CD4-positive, alpha-beta T cell (primary cell): Measurements from ENCODE around the gene TBX15. TPM values are rescaled to one million over a fixed set of nuclear protein-coding genes. Genes with fewer than 3 reads are reported as not detected.

Experiments
- ATAC-seq: fragments of 200-7000 bp; cut with Tn5 transposase; one replicate; pipeline ENCODE4 v1.10.0; 2022; ENCODE audit warnings: mild to moderate bottlenecking; ENCODE audit not compliant: poor library complexity
- CTCF ChIA-PET: fragments of 350-600 bp; sonication (Branson Sonifier 250); formaldehyde crosslinking; loops from one replicate; lab custom pipeline; 2021; ENCODE audit warnings: antibody characterized with exemption, inconsistent platforms; lab: Charles Lee
- POLR2A ChIA-PET: fragments of 350-600 bp; sonication (Branson Sonifier 250); formaldehyde crosslinking; loops from one replicate; lab custom pipeline; 2021; ENCODE audit warnings: antibody characterized with exemption, inconsistent platforms; lab: Charles Lee
- DNase-seq, 14 experiments: peaks; one replicate each; pipeline ENCODE4 v3.0.0-alpha.2; 2013 to 2020; ENCODE audit warnings: mixed read lengths in 2 of 14
- H3K27ac ChIP-seq, 2 donors: one replicate each; pipeline versions ENCODE4 v1.5.1 to v1.7.0; 2013; ENCODE audit warnings: low read length in 2 of 2, low read depth in 1 of 2, mild to moderate bottlenecking in 1 of 2
- H3K27me3 ChIP-seq, 2 experiments: 1 replicate in 1 of 2; 2 replicates in 1 of 2; pipeline versions ENCODE4 v1.6.1 to v1.7.0; 2013; ENCODE audit warnings: low read length in 2 of 2, control low read depth in 1 of 2, mild to moderate bottlenecking in 1 of 2, moderate library complexity in 1 of 2; ENCODE audit not compliant: insufficient read depth in 2 of 2, control insufficient read depth in 1 of 2
- H3K36me3 ChIP-seq: one replicate; pipeline ENCODE4 v1.6.1; 2013; ENCODE audit warnings: low read length, control low read depth; ENCODE audit not compliant: insufficient read depth
- H3K4me1 ChIP-seq: one replicate; pipeline ENCODE4 v1.6.1; 2013; ENCODE audit warnings: low read length, control low read depth; ENCODE audit not compliant: insufficient read depth
- H3K4me3 ChIP-seq: one replicate; pipeline ENCODE4 v1.5.1; 2013; ENCODE audit warnings: mild to moderate bottlenecking, low read length, moderate library complexity
- H3K9me3 ChIP-seq, 2 experiments: 1 replicate in 1 of 2; 2 replicates in 1 of 2; pipeline versions ENCODE4 v1.6.1 to v1.7.0; 2013; ENCODE audit warnings: low read length in 2 of 2, mild to moderate bottlenecking in 2 of 2, control low read depth in 1 of 2, moderate library complexity in 1 of 2; ENCODE audit not compliant: control insufficient read depth in 1 of 2, insufficient read depth in 1 of 2
- H3K27ac Mint-ChIP-seq: one replicate; pipeline ENCODE4 v1.8.0; 2020; ENCODE audit warnings: mixed read lengths
- H3K27me3 Mint-ChIP-seq: one replicate; pipeline ENCODE4 v1.8.0; 2021; ENCODE audit warnings: mixed read lengths
- H3K36me3 Mint-ChIP-seq: one replicate; pipeline ENCODE4 v1.8.0; 2021; ENCODE audit warnings: low read depth, mixed read lengths
- H3K4me1 Mint-ChIP-seq: one replicate; pipeline ENCODE4 v1.8.0; 2021; ENCODE audit warnings: low read depth, mixed read lengths
- H3K4me3 Mint-ChIP-seq: one replicate; pipeline ENCODE4 v1.8.0; 2020; ENCODE audit warnings: mild to moderate bottlenecking, mixed read lengths
- H3K9me3 Mint-ChIP-seq: one replicate; pipeline ENCODE4 v1.8.0; 2020; ENCODE audit warnings: mixed read lengths
- intact Hi-C, 2 experiments: fragments of 100-400 bp; cut with DNase I in 1 of 2; cut with micrococcal nuclease in 1 of 2; formaldehyde crosslinking; loops; one replicate each; pipeline versions ENCODE4 v1.15.1 to v1.9.0; 2023 to 2025; cut with DNase I, micrococcal nuclease
- total RNA-seq, 174 experiments: library from RNA in 2 of 174; stranded (reverse) in 2 of 174; gene quantifications; one replicate each; pipeline ENCODE4 v1.2.3 and lab custom pipeline; 2021 to 2026
- TF ChIP-seq, protein P1 (sequence below): fragments of 200-600 bp; IDR thresholded peaks from one replicate; pipeline ENCODE4 v1.8.0; 2022; ENCODE audit warnings: antibody characterized with exemption, mild to moderate bottlenecking

Gene TBX15
- total RNA-seq, 2 experiments from 2014 or later, result not detected

DNA sequence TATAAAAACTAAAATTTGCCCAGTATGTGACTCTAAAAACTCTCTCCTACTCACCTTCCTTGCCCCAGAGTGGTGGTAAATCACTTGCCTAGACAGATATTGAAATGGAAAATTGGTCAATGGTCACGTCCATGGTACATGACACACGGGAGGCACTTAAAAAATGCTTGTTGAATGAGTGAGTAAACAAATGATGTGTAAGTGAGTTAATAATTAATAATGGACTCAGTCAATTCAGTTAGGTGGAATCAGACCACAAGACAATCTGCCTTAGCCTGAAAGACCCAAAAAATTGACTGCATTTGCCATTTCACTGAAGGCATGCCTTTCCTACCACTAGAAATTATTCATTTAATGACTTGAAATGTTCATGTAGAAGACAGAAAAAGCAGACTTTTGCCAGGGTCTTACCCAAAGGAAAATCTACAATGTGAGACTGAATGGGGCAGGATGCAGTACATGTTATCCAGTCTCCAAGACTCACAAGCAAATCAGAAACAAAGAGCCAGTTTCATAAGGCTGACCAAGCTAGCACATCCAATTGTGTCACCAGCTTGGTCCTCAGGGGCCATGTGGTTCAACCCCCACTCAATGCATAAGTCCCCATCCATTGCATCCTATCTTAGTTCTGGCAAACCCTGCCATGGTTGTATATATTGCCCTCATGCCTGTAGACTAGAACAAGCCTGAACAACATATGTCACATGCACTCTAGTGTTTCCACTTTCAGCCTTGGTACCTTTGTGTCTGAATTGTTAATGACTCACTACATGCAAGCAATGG lies 73.6 kb downstream of the TBX15 start:
- TF ChIP-seq, protein P1, sequence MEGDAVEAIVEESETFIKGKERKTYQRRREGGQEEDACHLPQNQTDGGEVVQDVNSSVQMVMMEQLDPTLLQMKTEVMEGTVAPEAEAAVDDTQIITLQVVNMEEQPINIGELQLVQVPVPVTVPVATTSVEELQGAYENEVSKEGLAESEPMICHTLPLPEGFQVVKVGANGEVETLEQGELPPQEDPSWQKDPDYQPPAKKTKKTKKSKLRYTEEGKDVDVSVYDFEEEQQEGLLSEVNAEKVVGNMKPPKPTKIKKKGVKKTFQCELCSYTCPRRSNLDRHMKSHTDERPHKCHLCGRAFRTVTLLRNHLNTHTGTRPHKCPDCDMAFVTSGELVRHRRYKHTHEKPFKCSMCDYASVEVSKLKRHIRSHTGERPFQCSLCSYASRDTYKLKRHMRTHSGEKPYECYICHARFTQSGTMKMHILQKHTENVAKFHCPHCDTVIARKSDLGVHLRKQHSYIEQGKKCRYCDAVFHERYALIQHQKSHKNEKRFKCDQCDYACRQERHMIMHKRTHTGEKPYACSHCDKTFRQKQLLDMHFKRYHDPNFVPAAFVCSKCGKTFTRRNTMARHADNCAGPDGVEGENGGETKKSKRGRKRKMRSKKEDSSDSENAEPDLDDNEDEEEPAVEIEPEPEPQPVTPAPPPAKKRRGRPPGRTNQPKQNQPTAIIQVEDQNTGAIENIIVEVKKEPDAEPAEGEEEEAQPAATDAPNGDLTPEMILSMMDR, result no peak
- ChIA-PET POLR2A (no interaction called here), CTCF (no interaction called here)
- Mint-ChIP-seq H3K4me3 (no peak overlapping the region), H3K4me1 (no peaks in the 10 kb centered on the region), H3K27me3 (no peaks in the 10 kb centered on the region), H3K36me3 (no peaks in the 10 kb centered on the region), H3K9me3 (peaks cover 2% of the 10 kb centered on the region), H3K27ac (no peak overlapping the region)
- H3K4me3 ChIP-seq, result no peak overlapping the region
- no peak overlapping the region for H3K27ac ChIP-seq
- H3K9me3 ChIP-seq, result no peaks in the 10 kb centered on the region
- no peaks in the 10 kb centered on the region for H3K4me1 ChIP-seq
- H3K36me3 ChIP-seq, result no peaks in the 10 kb centered on the region
- intact Hi-C loops, result no loop called here
- ATAC-seq (no peak), DNase-seq (no peak)
- no peaks in the 10 kb centered on the region for H3K27me3 ChIP-seq

- H3K27ac ChIP-seq, result no peak overlapping the region
- intact Hi-C loops, result no loop called here
- Mint-ChIP-seq H3K27ac (no peak overlapping the region), H3K9me3 (peaks cover 2% of the 10 kb centered on the region), H3K4me3 (no peak overlapping the region), H3K27me3 (no peaks in the 10 kb centered on the region), H3K36me3 (no peaks in the 10 kb centered on the region), H3K4me1 (no peaks in the 10 kb centered on the region)
- H3K36me3 ChIP-seq, result no peaks in the 10 kb centered on the region
- POLR2A ChIA-PET, result no interaction called here
- H3K4me1 ChIP-seq, result no peaks in the 10 kb centered on the region
- H3K4me3 ChIP-seq, result no peak overlapping the region
- no peaks in the 10 kb centered on the region for H3K9me3 ChIP-seq
- ATAC-seq (no peak), DNase-seq (no peak)
- CTCF ChIA-PET, result no interaction called here
- TF ChIP-seq, protein P1, result no peak
- H3K27me3 ChIP-seq, result no peaks in the 10 kb centered on the region
These were observed 74.3 kb downstream of the TBX15 start for GRCh38 chr1:118913818-118914217.

DNA sequence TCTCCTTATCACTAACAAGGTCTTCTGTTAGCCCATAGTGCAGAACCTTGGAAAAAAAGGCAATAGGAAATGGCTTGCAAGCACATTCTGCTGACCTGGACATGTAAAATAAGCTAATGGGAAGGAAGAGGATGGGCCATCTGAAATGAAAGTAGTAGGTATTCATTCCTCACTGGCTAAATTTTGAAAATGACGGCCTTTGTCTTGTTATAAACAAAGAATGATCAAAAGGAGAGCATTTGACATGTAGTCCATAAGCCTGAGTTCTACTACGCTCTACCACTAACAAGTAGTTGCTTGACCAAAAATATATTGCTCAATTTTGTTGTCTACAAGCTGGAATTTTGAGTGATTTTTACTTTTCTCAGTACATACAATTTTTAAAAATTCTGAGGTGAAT lies 75.6 kb downstream of the TBX15 start:
- Histone ChIP-seq H3K27me3 (no peaks in the 10 kb centered on the region), H3K4me1 (no peaks in the 10 kb centered on the region), H3K9me3 (no peaks in the 10 kb centered on the region), H3K36me3 (no peaks in the 10 kb centered on the region), H3K4me3 (no peak overlapping the region), H3K27ac (no peak overlapping the region)
- ChIA-PET CTCF (no interaction called here), POLR2A (no interaction called here)
- no peaks in the 10 kb centered on the region for H3K27me3 Mint-ChIP-seq
- no peaks in the 10 kb centered on the region for H3K4me1 Mint-ChIP-seq
- no peak for ATAC-seq
- H3K27ac Mint-ChIP-seq, result no peak overlapping the region
- H3K36me3 Mint-ChIP-seq, result no peaks in the 10 kb centered on the region
- DNase-seq, result no peak
- intact Hi-C loops, result no loop called here
- H3K9me3 Mint-ChIP-seq, result peaks cover 5% of the 10 kb centered on the region
- TF ChIP-seq, protein P1, result no peak
- H3K4me3 Mint-ChIP-seq, result no peak overlapping the region
